ENCODE results near the gene OGFOD3. TPM values are rescaled to one million over a fixed set of nuclear protein-coding genes. Genes with fewer than 3 reads are reported as not detected.

The OGFOD3 gene
- total RNA-seq, 2 donors from 2014 or later, result 24.9 to 27.4 TPM

- Histone ChIP-seq H3K27me3 (replicated peaks; ENCODE audit: insufficient read depth) (no peaks in the 10 kb centered on the region), H3K27ac (no peak overlapping the region), H3K36me3 (no peaks in the 10 kb centered on the region), H3K9me3 (no peaks in the 10 kb centered on the region), H3K4me3 (no peak overlapping the region), H3K4me1 (ENCODE audit: control insufficient read depth in 1 of 2, low read depth in 2 of 2) (peaks cover 7 to 8% of the 10 kb centered on the region in 2 donors)
- no peak for TF ChIP-seq CTCF (IDR thresholded peaks at IDR 0.05)
- ATAC-seq (ENCODE audit: insufficient number of reproducible peaks, low FRiP score, low read depth) (no peak), DNase-seq (ENCODE audit: low spot score) (no peak)
Measured at GRCh38 chr17:82357394-82357793, 61.0 kb downstream of the OGFOD3 start.

- no peaks in the 10 kb centered on the region for H3K9me3 ChIP-seq
- ATAC-seq (ENCODE audit: insufficient number of reproducible peaks, low FRiP score, low read depth) (no peak), DNase-seq (ENCODE audit: low spot score) (no peak)
- TF ChIP-seq CTCF (IDR thresholded peaks at IDR 0.05), result no peak
- no peak overlapping the region for H3K4me3 ChIP-seq
- H3K27me3 ChIP-seq (replicated peaks; ENCODE audit: insufficient read depth), result no peaks in the 10 kb centered on the region
- H3K4me1 ChIP-seq (ENCODE audit: control insufficient read depth in 1 of 2, low read depth in 2 of 2), result peaks cover 7 to 8% of the 10 kb centered on the region in 2 donors
- no peaks in the 10 kb centered on the region for H3K36me3 ChIP-seq
- H3K27ac ChIP-seq, result no peak overlapping the region
Measured at GRCh38 chr17:82356845-82357355, 61.5 kb downstream of the OGFOD3 start.

- no peaks in the 10 kb centered on the region for H3K27me3 ChIP-seq (replicated peaks; ENCODE audit: insufficient read depth)
- no peak overlapping the region for H3K4me3 ChIP-seq
- no peak for ATAC-seq (ENCODE audit: insufficient number of reproducible peaks, low FRiP score, low read depth)
- no peaks in the 10 kb centered on the region for H3K36me3 ChIP-seq
- H3K9me3 ChIP-seq, result no peaks in the 10 kb centered on the region
- peaks cover 7 to 8% of the 10 kb centered on the region in 2 donors for H3K4me1 ChIP-seq (ENCODE audit: control insufficient read depth in 1 of 2, low read depth in 2 of 2)
- no peak for TF ChIP-seq CTCF (IDR thresholded peaks at IDR 0.05)
- no peak for DNase-seq (ENCODE audit: low spot score)
- H3K27ac ChIP-seq, result no peak overlapping the region
Measured at GRCh38 chr17:82355770-82356427, 62.5 kb downstream of the OGFOD3 start.

GRCh38 chr17:82354804-82355308 lies 63.5 kb downstream of the OGFOD3 start:
- H3K4me1 ChIP-seq (ENCODE audit: control insufficient read depth in 1 of 2, low read depth in 2 of 2), result peaks cover 7 to 8% of the 10 kb centered on the region in 2 donors
- no peaks in the 10 kb centered on the region for H3K9me3 ChIP-seq
- H3K36me3 ChIP-seq, result no peaks in the 10 kb centered on the region
- TF ChIP-seq CTCF (IDR thresholded peaks at IDR 0.05), result no peak
- no peak overlapping the region for H3K27ac ChIP-seq
- no peak for DNase-seq (ENCODE audit: low spot score)
- no peaks in the 10 kb centered on the region for H3K27me3 ChIP-seq (replicated peaks; ENCODE audit: insufficient read depth)
- no peak overlapping the region for H3K4me3 ChIP-seq
- no peak for ATAC-seq (ENCODE audit: insufficient number of reproducible peaks, low FRiP score, low read depth)

GRCh38 chr17:82353484-82353883 lies 64.9 kb downstream of the OGFOD3 start:
- H3K27me3 ChIP-seq (replicated peaks; ENCODE audit: insufficient read depth), result no peaks in the 10 kb centered on the region
- DNase-seq (ENCODE audit: low spot score) (no peak), ATAC-seq (ENCODE audit: insufficient number of reproducible peaks, low FRiP score, low read depth) (no peak)
- H3K27ac ChIP-seq, result no peak overlapping the region
- H3K4me1 ChIP-seq (ENCODE audit: control insufficient read depth in 1 of 2, low read depth in 2 of 2), result peaks cover 7 to 8% of the 10 kb centered on the region in 2 donors
- no peaks in the 10 kb centered on the region for H3K9me3 ChIP-seq
- TF ChIP-seq CTCF (IDR thresholded peaks at IDR 0.05), result no peak
- H3K4me3 ChIP-seq, result no peak overlapping the region
- H3K36me3 ChIP-seq, result no peaks in the 10 kb centered on the region

Data from thoracic aorta (tissue), 2 donors.